Measurements from ENCODE around the gene RFX7.

RFX7 gene

GRCh38 chr15:56105855-56106254 lies 137.8 kb downstream of the RFX7 start:
- no peak overlapping the region for H3K4me2 ChIP-seq (ENCODE audit: low read depth, low read length, poor library complexity, severe bottlenecking)
- 0 out of 2 replicates have a peak, but pooled peaks cover 3% of the 10 kb centered on the region for H3K79me2 ChIP-seq (ENCODE audit: insufficient read depth, low read length)

GRCh38 chr15:56102441-56102840 lies 141.2 kb downstream of the RFX7 start:
- Histone ChIP-seq H3K27me3 (ENCODE audit: insufficient read depth, low read length, poor library complexity, severe bottlenecking) (no peaks in the 10 kb centered on the region), H3K9me2 (replicated peaks; ENCODE audit: low read depth, low read length) (no peaks in the 10 kb centered on the region), H3F3A (ENCODE audit: low read depth) (no peaks in the 10 kb centered on the region), H3K79me2 (ENCODE audit: insufficient read depth, low read length) (no peaks in the 10 kb centered on the region), H3K4me1 (ENCODE audit: insufficient read depth, low read length, poor library complexity, severe bottlenecking) (peaks cover 9% of the 10 kb centered on the region), H3K9ac (ENCODE audit: low read depth, low read length, poor library complexity, severe bottlenecking) (no peak overlapping the region), H3K9me3 (ENCODE audit: insufficient read depth, low read depth, low read length) (no peaks in the 10 kb centered on the region), H3K4me2 (ENCODE audit: low read depth, low read length, poor library complexity, severe bottlenecking) (no peak overlapping the region), H3K4me3 (ENCODE audit: low read length, poor library complexity, severe bottlenecking) (no peak overlapping the region), H4K20me1 (ENCODE audit: insufficient read depth, low read length, poor library complexity, severe bottlenecking) (no peaks in the 10 kb centered on the region), H2AFZ (ENCODE audit: low read length) (no peak overlapping the region), H3K36me3 (ENCODE audit: insufficient read depth, low read length) (peaks cover 57% of the 10 kb centered on the region)
- no peak for TF ChIP-seq CTCF (conservative IDR thresholded peaks at IDR 0.05; ENCODE audit: low read length)
- no peak for TF ChIP-seq EZH2phosphoT487 (IDR thresholded peaks at IDR 0.05; ENCODE audit: borderline replicate concordance)

More at GRCh38 chr15:56105855-56106254, 137.8 kb downstream of the RFX7 start:
- TF ChIP-seq CTCF (conservative IDR thresholded peaks at IDR 0.05; ENCODE audit: low read length): no peak
- TF ChIP-seq EZH2phosphoT487 (IDR thresholded peaks at IDR 0.05; ENCODE audit: borderline replicate concordance): no peak
- H3K9me3 ChIP-seq (ENCODE audit: insufficient read depth, low read depth, low read length): no peaks in the 10 kb centered on the region
- H3K36me3 ChIP-seq (ENCODE audit: insufficient read depth, low read length): peaks cover 36% of the 10 kb centered on the region
- no peaks in the 10 kb centered on the region for H3K27me3 ChIP-seq (ENCODE audit: insufficient read depth, low read length, poor library complexity, severe bottlenecking)
- no peaks in the 10 kb centered on the region for H3K4me1 ChIP-seq (ENCODE audit: insufficient read depth, low read length, poor library complexity, severe bottlenecking)
- H2AFZ ChIP-seq (ENCODE audit: low read length): no peak overlapping the region
- no peak overlapping the region for H3K9ac ChIP-seq (ENCODE audit: low read depth, low read length, poor library complexity, severe bottlenecking)
- no peaks in the 10 kb centered on the region for H3K9me2 ChIP-seq (replicated peaks; ENCODE audit: low read depth, low read length)
- H3F3A ChIP-seq (ENCODE audit: low read depth): no peaks in the 10 kb centered on the region
- H4K20me1 ChIP-seq (ENCODE audit: insufficient read depth, low read length, poor library complexity, severe bottlenecking): no peaks in the 10 kb centered on the region
- H3K4me3 ChIP-seq (ENCODE audit: low read length, poor library complexity, severe bottlenecking): no peak overlapping the region

- H3K4me1 ChIP-seq (ENCODE audit: insufficient read depth, low read length, poor library complexity, severe bottlenecking): peaks cover 9% of the 10 kb centered on the region
- H3K4me3 ChIP-seq (ENCODE audit: low read length, poor library complexity, severe bottlenecking): no peak overlapping the region
- H4K20me1 ChIP-seq (ENCODE audit: insufficient read depth, low read length, poor library complexity, severe bottlenecking): no peaks in the 10 kb centered on the region
- peaks cover 81% of the 10 kb centered on the region for H3K36me3 ChIP-seq (ENCODE audit: insufficient read depth, low read length)
- H3K9me2 ChIP-seq (replicated peaks; ENCODE audit: low read depth, low read length): no peaks in the 10 kb centered on the region
- H3K9me3 ChIP-seq (ENCODE audit: insufficient read depth, low read depth, low read length): no peaks in the 10 kb centered on the region
- H3K79me2 ChIP-seq (ENCODE audit: insufficient read depth, low read length): no peaks in the 10 kb centered on the region
- H2AFZ ChIP-seq (ENCODE audit: low read length): no peak overlapping the region
- H3K4me2 ChIP-seq (ENCODE audit: low read depth, low read length, poor library complexity, severe bottlenecking): no peak overlapping the region
- no peaks in the 10 kb centered on the region for H3K27me3 ChIP-seq (ENCODE audit: insufficient read depth, low read length, poor library complexity, severe bottlenecking)
- no peaks in the 10 kb centered on the region for H3F3A ChIP-seq (ENCODE audit: low read depth)
- TF ChIP-seq EZH2phosphoT487 (IDR thresholded peaks at IDR 0.05; ENCODE audit: borderline replicate concordance) (no peak), CTCF (conservative IDR thresholded peaks at IDR 0.05; ENCODE audit: low read length) (no peak)
- no peak overlapping the region for H3K9ac ChIP-seq (ENCODE audit: low read depth, low read length, poor library complexity, severe bottlenecking)
These were observed 144.4 kb downstream of the RFX7 start for GRCh38 chr15:56099311-56099710.

Measured in Loucy (cell line).